ENCODE measurements around the gene PFDN1.

PFDN1 gene

DNA sequence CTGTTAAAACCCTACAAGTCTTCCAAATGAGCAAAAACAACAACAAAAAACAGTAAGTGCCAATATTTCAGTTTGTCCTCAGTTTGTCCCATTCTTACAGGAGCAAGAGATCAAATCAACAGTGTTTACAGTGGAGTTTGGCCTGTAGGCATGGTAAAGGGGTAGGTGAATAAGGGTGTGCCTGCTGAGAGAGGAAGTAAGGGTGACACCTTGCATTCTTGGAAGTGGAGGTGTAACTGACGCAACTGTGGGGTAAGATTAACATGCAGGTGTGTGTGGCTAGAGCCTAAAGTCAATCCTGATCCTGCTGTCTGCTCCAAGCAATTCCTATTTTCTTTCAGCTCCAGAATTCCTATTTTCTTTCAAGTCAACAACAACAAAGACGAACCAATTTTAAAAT lies 43.4 kb downstream of the PFDN1 start:
- DNase-seq (ENCODE audit: low read depth, low spot score): no peak

DNA sequence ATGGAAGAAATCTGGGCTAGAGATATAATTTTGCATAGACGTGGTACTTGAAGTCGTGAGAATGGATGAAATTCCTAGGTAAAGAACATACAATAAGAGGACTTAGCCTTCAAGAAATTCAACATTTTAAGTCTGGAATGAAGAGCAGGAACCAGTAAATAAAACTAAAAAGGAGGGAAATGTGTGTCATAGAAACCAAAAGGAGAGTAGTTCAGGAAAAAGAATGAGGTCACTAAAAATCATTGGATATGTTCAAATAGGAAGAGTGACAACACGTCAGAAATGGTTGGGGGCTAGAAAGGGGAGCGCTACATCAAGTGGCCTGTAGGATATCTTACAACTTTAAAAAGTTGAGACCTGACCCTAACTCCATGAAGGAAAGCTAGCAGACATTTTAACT lies 44.0 kb downstream of the PFDN1 start:
- DNase-seq (ENCODE audit: low read depth, low spot score): no peak

DNA sequence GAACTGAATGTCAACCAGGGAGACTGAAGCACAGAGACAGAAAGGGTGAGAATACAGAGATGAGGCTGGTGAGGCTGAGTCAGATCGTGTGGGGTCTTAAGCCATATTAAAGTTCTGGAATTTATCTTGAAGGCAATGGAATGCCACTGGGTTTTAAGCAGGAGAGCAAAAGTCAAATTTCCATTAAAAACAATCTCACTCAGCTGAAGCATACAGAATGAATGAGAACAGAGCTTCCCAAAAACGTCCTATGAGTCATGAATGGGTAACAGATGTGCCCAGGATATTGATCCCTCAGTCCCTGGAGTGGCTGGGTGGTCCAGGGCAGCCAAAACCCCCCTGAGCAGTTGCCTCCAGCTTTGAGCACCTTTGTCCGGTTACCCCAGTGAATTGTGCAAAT lies 44.9 kb downstream of the PFDN1 start:
- DNase-seq (ENCODE audit: low read depth, low spot score): no peak

DNA sequence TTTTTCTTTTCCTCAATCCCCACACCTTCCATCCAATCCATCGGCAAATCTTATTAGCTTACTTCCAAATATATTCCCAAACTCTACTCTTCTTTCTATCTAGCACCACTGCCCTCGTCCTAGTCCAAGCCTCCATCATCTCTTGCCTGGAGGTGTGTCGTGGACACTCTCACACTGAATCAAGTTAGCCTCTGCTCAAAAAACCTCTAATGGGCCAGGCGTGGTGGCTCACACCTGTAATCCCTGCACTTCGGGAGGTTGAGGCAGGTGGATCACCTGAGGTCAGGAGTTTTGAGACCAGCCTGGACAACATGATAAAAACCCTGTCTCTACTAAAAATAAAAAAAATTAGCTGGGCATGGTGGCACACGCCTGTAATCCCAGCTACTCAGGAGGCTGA lies 46.2 kb downstream of the PFDN1 start:
- no peak for DNase-seq (ENCODE audit: low read depth, low spot score)

DNA sequence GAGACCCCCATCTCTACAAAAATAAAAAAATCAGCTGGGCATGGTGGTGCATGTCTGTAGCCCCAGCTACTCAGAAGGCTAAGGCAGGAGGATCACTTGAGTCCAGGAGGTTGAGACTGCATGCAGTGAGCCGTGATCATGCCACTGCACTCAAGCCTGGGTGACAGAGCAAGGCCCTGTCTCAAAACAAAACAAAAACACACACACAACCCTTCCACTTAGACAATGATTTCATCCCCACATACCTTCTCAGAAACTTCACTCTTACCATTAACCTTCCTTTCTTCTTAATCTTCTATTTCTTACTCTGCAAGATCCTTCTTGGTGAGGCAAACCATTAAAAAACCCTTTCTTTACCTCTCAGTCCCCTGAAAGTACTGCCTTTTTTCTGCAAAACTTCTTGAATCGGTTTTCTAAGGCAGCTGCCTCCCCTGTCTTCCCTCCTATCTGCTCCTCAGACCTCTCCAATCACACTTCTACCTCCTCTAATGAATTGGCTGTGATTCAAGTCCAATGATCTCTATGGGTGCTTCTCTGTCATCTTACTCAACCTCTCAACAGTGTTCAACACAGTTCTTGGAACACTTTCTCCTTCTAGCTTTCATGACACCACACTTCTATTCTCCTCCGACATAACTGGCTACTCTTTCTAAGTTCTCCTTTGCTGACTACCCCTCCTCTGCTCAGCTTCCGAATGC lies 47.3 kb downstream of the PFDN1 start:
- DNase-seq (ENCODE audit: low read depth, low spot score): no peak

DNA sequence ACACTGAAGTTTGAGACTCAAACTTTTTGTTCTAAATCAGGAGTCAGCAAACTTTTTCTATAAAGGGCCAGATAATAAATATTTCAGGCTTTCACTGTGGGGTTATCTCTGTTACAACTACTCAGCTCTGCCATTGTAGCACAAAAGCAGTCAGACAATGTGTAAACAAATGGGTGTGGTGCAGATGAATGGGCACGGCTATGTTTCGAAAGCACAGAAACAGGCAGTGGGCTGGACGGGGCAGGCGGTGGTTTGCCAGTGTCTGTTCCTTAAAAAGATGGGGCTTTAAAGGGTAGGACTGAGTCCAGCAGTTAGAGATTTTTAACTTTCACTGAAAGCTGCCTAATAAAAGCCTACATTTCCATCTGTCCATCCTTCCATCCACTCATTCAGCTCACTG lies 48.9 kb downstream of the PFDN1 start:
- DNase-seq (ENCODE audit: low read depth, low spot score): no peak

DNA sequence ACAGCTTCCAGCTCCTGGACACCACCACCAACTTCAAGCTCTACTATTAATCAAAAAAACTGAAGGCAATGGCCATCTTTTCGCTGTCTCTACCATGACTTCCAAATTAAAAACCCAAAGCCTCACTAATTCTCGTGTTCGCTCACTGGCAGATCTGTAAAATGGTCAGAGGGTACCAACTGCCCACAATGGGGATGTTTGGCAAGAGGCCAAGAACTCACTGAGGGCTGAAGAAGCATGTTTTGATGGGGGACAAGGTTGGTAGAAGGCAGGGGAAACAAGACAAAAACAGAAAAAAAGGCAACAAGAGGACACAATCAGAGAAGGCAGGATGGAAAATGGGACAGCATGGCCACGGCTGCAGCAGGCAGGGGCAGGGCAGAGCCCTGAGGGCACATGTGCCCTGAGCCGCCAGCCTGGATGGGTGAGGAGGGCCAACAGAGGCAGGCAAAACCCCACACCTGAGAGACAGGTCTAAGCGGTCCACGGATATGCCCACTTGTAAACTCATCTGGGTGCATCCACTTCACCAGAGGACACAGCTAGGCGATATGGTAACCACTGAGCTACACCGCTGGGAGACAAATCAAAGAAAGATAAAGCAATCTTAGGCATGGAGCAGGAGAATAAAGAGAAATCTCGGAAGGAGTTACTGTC lies 50.3 kb downstream of the PFDN1 start:
- DNase-seq (ENCODE audit: low read depth, low spot score): no peak

DNA sequence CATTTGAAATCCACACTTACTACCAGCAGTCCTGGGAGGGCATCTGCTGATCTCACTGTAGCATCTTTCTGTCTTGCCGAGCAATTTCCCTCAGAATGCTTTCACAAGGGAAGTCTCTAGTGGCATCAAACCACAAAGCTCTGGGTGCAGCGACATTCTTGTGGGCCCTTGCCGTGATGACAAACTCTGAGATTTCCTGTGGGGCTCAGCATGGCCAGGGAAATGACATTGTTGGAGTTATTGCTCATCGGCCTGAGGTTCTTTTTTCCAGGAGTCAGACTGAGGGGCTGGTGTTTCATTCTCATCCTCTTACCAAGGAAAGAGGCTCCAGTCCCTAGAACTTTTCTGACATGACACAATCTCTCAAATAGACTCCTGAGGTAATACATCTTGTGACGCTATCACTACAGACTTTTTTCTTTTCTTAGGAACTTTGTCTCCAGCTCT lies 51.4 kb downstream of the PFDN1 start:
- DNase-seq (ENCODE audit: low read depth, low spot score): no peak

DNA sequence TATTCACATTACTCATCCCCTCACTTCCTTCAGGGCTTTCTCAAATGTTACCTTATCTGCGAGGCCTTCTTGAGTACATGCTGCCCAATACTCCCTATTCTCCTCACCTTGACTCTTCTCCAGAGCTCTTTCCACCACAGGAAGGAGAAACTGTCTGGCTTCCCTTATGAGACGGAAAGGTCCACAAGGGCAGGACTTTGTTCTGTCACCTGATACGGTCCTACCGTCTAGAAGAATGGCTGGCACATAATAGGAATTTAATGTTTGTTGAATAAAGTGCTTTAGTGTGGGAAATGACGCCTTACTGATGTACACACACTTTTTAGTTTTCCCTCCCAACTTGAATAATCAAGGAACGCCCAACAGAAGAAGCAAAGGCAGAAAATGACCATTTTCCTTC lies 52.5 kb downstream of the PFDN1 start:
- DNase-seq (ENCODE audit: low read depth, low spot score): no peak

DNA sequence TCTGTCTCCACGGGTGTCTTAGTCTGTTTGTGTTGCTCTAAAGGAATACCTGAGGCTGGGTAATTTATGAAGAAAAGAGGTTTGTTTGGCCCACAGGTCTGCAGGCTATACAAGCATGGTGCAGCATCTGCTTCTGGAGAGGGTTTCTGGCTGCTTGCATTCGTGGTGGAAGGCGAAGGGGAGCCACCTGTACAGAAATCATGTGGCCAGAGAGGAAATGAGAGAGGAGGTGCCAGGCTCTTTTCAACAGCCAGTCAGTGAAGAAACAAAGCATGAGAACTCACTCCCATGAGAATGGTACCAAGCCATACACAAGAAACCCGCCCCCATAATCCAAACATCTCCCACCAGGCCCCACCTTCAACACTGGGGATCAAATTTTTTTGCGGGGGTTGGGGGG lies 53.4 kb downstream of the PFDN1 start:
- DNase-seq (ENCODE audit: low read depth, low spot score): no peak

DNA sequence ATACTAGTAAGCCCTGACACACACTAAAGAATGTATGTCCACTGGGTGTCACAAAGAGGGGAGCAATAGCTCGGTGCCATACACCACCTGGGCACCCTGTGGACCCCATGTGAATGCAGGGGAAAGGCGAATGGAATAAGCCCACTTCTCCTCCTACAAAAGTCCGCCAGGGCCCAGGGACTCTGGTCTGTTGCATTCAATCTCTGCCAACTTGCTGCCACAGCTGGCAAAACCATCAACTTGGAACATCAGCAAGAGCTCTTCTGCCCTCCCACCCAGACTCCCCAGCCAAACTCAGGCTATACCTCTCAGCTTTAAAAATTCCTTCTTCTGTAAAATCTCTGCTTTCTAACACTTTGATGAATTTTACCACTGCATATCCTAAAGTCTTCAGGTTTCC lies 54.5 kb downstream of the PFDN1 start:
- no peak for DNase-seq (ENCODE audit: low read depth, low spot score)

DNA sequence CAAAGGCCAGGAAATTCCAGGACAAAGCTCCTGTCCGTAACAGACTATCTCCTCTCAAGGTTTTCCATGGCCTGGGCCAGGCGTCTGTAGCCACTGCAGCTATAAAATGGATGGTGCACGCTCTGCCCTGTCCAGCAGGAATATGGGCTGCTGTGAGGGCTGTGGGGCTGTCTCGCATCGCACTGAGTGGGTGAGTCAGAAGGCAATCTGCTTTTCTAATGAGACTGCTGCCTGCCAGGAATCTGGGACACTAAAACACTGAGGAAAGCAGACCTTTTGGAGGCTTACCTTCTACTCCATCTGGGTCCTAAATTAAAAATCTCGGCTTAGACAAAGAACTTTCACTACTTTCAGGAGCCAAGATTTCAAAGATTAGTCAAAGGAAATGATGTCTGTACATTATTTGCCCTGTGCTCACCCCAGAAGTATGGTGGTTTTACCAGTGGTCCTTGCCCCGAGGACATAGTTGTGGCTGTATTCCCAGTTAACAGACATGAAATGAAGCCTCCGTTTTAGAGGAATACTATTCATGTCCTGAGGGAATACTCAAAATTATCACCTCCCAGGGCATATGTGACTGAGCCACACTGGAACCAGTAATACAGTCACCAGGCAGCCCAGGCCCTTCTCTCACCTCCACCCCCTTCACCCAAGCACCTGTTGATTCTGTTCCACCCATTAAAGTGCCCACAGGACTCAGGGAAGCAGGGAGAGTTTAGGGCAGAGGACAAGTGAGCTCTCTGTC lies 56.4 kb downstream of the PFDN1 start:
- peak; percentile 33 for DNase-seq (ENCODE audit: low read depth, low spot score)

DNA sequence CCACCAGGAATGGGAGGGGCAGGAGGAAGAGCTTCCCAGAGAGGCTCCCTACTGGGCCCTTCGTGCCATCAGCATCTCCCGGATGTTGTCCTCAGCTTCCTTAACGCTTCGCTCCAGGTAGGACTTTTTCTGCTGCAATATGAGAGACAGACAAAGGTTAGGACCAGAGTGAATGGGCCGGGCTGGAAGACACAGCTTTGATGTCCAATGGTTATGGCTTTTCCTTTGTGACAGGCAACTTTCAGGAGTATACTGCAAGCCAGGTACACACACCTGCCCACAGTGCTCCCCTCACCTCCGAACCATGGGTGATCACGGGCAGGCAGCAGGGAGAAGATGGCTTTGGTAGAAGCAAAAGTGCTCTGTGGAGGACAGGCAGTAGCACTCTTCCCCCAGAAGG lies 57.0 kb downstream of the PFDN1 start:
- no peak for DNase-seq (ENCODE audit: low read depth, low spot score)

DNA sequence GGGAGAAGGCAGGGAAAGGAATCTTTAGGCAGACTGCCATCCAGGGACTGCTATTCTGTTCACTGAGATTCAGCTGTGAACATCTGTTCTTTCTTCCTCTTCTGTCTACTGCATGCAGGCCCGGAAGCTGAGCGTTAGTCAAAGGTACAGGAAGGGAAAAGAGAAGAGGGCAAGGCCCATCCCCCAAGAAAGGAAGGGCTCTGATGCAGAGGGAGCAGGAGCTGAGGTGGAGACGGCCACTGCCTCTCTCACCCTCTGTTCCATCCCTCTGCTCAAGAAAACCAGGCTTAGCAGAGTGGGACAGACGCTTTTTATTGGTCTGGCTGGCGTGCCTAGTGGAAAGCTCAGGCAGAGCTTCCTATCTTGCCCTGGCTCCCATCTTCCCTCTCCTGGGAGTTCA lies 57.6 kb downstream of the PFDN1 start:
- no peak for DNase-seq (ENCODE audit: low read depth, low spot score)

DNA sequence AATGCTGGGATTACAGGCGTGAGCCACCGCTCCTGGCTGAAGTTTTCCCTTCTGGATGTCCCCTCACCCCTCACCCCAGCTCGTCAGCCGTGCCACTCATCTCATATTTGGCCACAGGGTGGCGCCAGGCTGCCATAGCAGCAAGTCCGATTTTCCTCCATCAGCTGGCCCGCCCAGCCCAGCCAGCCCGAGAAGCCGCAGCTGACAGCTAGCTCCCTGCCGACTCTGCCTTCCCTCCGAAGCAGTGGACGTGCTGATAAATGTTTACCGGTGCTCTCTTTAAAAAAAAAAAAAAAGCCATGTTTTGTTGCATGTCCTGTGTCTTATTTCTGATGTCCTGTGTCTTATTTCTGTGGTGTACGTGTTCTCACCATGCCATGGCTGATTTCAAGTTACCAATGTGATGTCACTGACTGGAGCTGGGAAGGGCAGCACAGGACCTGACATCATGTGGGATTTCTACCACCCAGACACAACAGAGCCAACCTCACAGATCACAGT lies 58.3 kb downstream of the PFDN1 start:
- peak; percentile 60 for DNase-seq (ENCODE audit: low read depth, low spot score)

DNA sequence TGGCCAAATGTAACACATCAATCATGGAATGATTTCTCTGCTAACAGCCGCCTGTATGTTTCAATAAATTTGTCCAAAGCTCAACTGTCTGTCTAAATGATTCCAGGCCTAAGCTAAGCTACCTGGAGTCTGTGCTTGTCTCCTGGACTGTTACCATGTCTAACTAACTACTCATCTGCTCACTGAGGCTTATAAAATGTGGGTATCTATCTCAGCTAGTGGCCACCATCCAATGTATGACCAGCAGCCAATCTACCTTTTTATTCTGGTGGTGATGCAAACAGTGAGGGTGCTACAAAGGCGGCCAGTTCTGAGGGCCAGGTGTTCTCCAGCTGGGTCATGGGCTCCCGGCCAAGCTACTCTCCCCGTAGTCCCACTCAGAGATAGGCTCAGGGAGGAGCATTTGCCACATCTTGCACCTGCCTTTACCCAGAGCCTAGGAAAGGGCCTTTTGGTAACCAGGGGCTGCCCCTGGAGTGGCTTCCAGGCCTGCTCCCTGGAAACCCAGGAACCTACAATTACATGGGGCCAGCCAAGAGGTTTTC lies 59.1 kb downstream of the PFDN1 start:
- no peak for DNase-seq (ENCODE audit: low read depth, low spot score)

DNA sequence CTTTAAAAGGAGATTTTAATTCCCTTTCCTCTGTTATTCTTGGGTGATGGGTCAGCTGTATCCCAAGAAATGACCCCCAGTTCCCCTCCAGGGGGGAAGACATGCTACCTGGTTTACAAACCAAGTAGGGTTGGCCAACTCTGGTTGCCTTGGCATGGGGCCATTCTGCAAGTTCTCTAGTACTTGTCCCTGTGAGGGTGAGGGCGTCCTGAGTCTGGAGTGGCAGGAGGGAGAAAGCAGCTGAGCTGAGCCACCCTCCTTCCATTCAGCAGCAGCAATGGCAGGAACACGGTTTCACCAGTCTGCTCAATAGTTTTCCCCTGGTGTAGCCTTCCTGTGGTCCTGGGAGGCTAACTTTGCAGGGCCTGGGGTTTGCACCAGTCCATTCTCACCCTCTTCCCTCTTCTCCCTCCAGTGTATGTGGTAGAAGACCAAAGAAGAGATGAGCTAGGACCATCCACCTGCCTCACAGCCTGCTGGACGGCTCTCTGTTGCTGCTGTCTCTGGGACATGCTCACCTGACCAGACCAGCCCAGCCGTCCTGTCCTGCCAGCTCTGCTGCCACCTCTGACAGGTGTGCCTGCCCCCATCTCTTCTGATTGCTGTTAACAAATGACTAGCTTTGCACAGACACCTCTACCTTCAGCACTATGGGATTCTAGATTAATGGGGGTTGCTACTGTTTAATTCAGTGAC lies 59.9 kb downstream of the PFDN1 start:
- DNase-seq (ENCODE audit: low read depth, low spot score): no peak

DNA sequence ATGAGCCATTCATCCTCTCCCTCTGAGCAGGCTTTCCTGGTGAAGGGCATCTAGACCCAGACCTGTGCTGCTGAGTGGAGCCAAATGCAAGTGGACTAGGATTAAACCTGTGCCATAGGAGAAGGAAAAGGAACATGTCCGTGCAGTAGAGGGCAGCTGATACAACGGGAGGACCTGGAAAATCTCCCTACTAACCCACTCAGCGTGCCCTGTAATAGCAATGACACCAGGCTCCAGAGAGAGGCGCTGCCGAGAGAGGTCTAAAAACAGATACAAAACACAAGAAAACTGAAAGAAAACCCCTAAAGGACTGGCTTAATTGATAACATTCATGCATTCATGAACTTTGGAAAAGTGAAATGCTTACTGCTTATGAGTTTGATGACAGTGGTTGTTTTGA lies 60.8 kb downstream of the PFDN1 start:
- no peak for DNase-seq (ENCODE audit: low read depth, low spot score)

DNA sequence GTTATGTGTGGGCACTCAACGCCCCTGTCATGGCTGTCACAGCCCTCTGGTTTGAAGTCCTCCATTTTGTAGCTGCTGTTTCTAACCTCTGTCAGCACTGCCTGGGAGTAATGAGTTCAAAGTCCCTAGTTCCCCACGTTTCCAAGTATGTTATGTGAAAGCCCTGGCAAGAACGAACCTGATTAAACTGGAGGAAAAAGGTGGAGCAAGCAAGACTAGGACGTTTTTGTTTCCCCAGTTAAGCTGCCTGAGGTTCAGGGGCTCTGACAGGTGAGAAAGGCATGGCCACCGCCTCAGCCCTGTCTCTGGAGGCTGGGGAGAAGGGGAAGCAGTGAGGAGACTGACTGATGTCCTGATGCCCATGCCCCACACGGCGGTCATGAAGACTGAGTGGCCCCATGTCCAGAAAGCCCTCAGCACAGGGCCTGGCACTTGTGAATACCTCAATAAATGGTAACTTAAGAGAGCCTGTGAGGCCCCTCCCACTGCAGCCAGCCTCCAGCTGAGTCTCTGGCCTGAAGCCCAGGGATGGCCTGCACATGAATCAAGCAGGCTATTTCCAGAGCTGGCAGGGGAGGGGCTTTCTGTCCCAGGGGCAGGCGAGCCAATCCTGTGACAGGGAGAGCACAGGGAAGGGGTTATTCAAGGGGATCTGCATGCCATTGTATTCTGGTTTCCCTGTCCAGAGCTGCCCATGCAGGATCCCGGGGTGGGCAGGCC lies 61.8 kb downstream of the PFDN1 start:
- DNase-seq (ENCODE audit: low read depth, low spot score): peak; percentile 84

DNA sequence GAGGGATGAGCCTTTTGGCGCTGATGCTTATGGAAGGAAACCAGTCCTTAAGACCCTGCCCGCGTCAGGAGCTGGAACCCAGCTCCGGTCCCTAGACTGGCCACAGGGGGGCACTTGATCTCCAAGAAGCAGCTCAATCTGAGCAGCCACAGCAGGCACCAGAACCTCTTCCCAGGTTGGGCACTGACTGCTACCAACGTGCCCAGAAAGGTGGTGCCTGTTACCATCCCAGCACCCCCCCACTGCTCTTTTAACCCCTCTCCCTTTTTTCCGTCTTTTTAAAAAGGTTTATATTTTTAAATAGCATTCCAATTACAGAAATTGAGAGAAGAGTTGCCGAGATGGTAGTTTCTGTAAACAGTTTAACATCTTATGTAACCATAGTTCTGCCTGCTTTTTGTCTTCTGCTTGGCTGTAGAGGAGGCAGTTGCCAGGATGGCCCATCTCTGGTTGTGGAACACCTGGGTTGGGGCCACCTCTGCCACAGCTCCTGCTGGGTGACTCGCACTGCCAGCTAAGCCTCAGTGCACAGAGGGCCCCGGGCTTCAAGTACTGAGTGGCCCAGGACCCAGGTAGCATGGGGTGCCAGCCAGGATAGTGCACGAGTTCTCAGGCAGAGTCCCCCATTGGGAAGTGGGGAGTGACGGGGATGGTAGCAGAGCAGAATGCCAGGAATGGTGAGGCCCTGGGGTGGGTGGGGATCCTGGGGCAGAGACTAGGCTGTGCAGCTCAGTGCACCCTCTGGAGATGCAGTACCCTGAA lies 62.8 kb downstream of the PFDN1 start:
- DNase-seq (ENCODE audit: low read depth, low spot score): no peak

All from brain pericyte (primary cell).